SK-N-SH treated with all-trans-retinoic acid at 6 μM for 48 hours (cell line): ENCODE data around the gene BIRC7.

Experiments used
- ATAC-seq: fragments of 200-7000 bp; cut with Tn5 transposase; 3 replicates; pipeline ENCODE4 v1.9.1; 2020; ENCODE audit warnings: mild to moderate bottlenecking, moderate library complexity
- ARNTL ChIP-seq: fragments of 450-650 bp; formaldehyde crosslinking; IDR thresholded peaks from 2 replicates; pipeline ENCODE4 v1.5.0; 2020; ENCODE audit warnings: low read depth, mild to moderate bottlenecking, moderate library complexity, borderline replicate concordance
- BACH2 ChIP-seq: fragments of 250-450 bp; sonication (Bioruptor Pico); IDR thresholded peaks from 2 replicates; pipeline ENCODE4 v1.9.0; 2021; ENCODE audit warnings: mild to moderate bottlenecking, borderline replicate concordance
- CSDC2 ChIP-seq: fragments of 250-450 bp; sonication (Bioruptor Pico); IDR thresholded peaks from 2 replicates; pipeline ENCODE4 v1.5.0; 2020; ENCODE audit warnings: mild to moderate bottlenecking, moderate library complexity
- ESRRG ChIP-seq: fragments of 250-450 bp; sonication (Bioruptor Pico); IDR thresholded peaks from 2 replicates; pipeline ENCODE4 v1.6.1; 2021; ENCODE audit warnings: mild to moderate bottlenecking
- GLIS3 ChIP-seq: fragments of 250-450 bp; sonication (Bioruptor Pico); IDR thresholded peaks from 2 replicates; pipeline ENCODE4 v1.5.0; 2020; ENCODE audit warnings: mild to moderate bottlenecking, moderate library complexity
- OSR1 ChIP-seq: fragments of 250-450 bp; sonication (Bioruptor Pico); IDR thresholded peaks from 2 replicates; pipeline ENCODE4 v1.8.0; 2022; ENCODE audit warnings: moderate library complexity, mild to moderate bottlenecking, inconsistent platforms
- PPARA ChIP-seq: fragments of 250-450 bp; sonication (Bioruptor Pico); IDR thresholded peaks from 2 replicates; pipeline ENCODE4 v1.5.0; 2020; ENCODE audit warnings: mild to moderate bottlenecking, borderline replicate concordance
- RARB ChIP-seq: fragments of 250-450 bp; sonication (Bioruptor Pico); IDR thresholded peaks from 2 replicates; pipeline ENCODE4 v1.8.0; 2021; ENCODE audit warnings: mild to moderate bottlenecking, moderate library complexity
- SNAI2 ChIP-seq: fragments of 250-450 bp; sonication (Bioruptor Pico); IDR thresholded peaks from 2 replicates; pipeline ENCODE4 v1.5.0; 2020; ENCODE audit warnings: mild to moderate bottlenecking, moderate library complexity
- TCF4 ChIP-seq: fragments of 250-450 bp; sonication (Bioruptor Pico); IDR thresholded peaks from 2 replicates; pipeline ENCODE4 v1.8.0; 2021; ENCODE audit warnings: mild to moderate bottlenecking, moderate library complexity, borderline replicate concordance
- ZC3H10 ChIP-seq: fragments of 250-450 bp; sonication (Bioruptor Pico); IDR thresholded peaks from 2 replicates; pipeline ENCODE4 v1.5.1; 2021; ENCODE audit warnings: mild to moderate bottlenecking, moderate library complexity
- ZFP3 ChIP-seq: fragments of 250-450 bp; sonication (Bioruptor Pico); IDR thresholded peaks from 2 replicates; pipeline ENCODE4 v1.5.0; 2020; ENCODE audit warnings: mild to moderate bottlenecking, moderate library complexity
- ZFP30 ChIP-seq: fragments of 450-650 bp; formaldehyde crosslinking; IDR thresholded peaks from 2 replicates; pipeline ENCODE4 v1.5.0; 2022; ENCODE audit warnings: mild to moderate bottlenecking, moderate library complexity
- ZNF565 ChIP-seq: fragments of 450-650 bp; formaldehyde crosslinking; conservative IDR thresholded peaks from 2 replicates; pipeline ENCODE4 v1.5.0; 2020; ENCODE audit warnings: low read depth, mild to moderate bottlenecking, moderate library complexity
- ZNF70 ChIP-seq: fragments of 450-650 bp; formaldehyde crosslinking; IDR thresholded peaks from 2 replicates; pipeline ENCODE4 v1.5.0; 2020; ENCODE audit warnings: mild to moderate bottlenecking, moderate library complexity
- ZNF8 ChIP-seq: fragments of 450-650 bp; formaldehyde crosslinking; IDR thresholded peaks from 2 replicates; pipeline ENCODE4 v1.5.0; 2020; ENCODE audit warnings: mild to moderate bottlenecking, moderate library complexity
- TF ChIP-seq, protein P1 (sequence below): fragments of 250-450 bp; sonication (Bioruptor Pico); IDR thresholded peaks from 2 replicates; pipeline ENCODE4 v1.5.1; 2021; ENCODE audit warnings: mild to moderate bottlenecking, moderate library complexity
- TF ChIP-seq, protein P2 (sequence below): fragments of 250-450 bp; sonication (Bioruptor Pico); IDR thresholded peaks from 2 replicates; pipeline ENCODE4 v1.5.0; 2020; ENCODE audit warnings: mild to moderate bottlenecking, moderate library complexity
- TF ChIP-seq, protein P3 (sequence below): fragments of 250-450 bp; sonication (Bioruptor Pico); IDR thresholded peaks from 2 replicates; pipeline ENCODE4 v1.8.0; 2020; ENCODE audit warnings: mild to moderate bottlenecking, moderate library complexity, borderline replicate concordance
- TF ChIP-seq, protein P4 (sequence below): fragments of 250-450 bp; sonication (Bioruptor Pico); IDR thresholded peaks from 2 replicates; pipeline ENCODE4 v1.8.0; 2021; ENCODE audit warnings: low read depth, mild to moderate bottlenecking, moderate library complexity, borderline replicate concordance

BIRC7 gene

DNA sequence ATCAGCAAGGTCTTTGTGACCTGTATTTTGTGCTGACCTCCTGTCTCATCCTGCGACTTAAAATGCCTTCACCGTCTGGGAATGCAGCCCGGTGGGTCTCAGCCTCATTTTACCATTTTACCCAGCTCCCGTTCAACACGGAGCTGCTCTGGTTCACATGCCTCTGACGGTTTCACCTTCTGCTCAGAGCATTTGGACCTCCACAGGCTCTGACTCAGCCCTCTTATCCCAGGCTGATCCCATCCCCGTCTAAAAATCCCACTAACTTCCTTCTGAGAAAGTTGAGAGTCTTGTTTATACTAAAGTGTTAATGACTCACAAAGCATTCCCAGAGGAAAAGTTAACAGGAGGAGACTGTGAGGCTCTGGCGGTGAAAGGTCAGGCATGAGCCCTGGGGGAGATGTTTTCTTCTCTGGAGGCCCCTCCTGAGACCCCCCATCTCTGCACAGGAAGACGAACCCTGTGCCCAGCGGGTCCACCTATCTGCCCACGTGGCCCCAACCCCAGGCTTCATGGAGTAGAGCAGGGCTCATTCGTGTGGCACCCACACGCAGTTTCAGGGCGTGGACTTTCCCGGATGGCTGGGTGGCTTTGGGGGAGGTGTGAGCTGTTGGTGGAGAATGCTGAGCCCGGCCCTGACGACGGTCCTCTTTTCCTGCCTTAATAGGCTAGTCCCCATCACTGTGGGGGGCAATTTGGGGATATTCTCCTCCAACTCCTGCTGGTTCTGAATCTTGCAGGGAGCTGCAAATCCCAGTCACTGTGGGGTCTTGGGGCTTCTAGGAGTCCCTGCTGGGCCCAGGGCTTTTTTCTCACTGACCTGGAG is 3.3 kb upstream of the BIRC7 start:
- ATAC-seq: no peak
- no peak for TF ChIP-seq TCF4

DNA sequence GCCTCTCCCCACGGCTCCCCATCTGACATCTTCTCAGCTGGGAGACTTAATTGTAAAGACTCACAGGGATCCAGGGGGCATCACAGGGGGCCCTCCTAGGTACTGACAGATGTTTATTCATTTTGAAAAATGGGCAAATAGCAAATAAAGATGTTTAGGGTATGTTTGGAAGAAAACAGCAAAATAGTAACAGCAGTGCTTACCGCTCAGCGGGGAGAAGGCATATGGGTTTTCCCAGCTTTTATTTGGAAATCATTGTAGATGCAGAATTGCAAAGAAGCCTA is 2.7 kb upstream of the BIRC7 start:
- no peak for TF ChIP-seq RARB (CRISPR knock-in tag)
- no peak for TF ChIP-seq ARNTL (CRISPR knock-in tag)
- no peak for TF ChIP-seq GLIS3 (CRISPR knock-in tag)
- no peak for TF ChIP-seq TCF4
- TF ChIP-seq ZFP3 (CRISPR knock-in tag): no peak
- no peak for TF ChIP-seq ZFP30 (CRISPR knock-in tag)
- no peak for TF ChIP-seq CSDC2 (CRISPR knock-in tag)
- no peak for TF ChIP-seq PPARA (CRISPR knock-in tag)
- TF ChIP-seq ZNF70 (CRISPR knock-in tag): no peak
- no peak for TF ChIP-seq ZC3H10 (CRISPR knock-in tag)
- TF ChIP-seq ZNF8 (CRISPR knock-in tag): no peak
- no peak for TF ChIP-seq ZNF565 (CRISPR knock-in tag)
- TF ChIP-seq, protein P1, sequence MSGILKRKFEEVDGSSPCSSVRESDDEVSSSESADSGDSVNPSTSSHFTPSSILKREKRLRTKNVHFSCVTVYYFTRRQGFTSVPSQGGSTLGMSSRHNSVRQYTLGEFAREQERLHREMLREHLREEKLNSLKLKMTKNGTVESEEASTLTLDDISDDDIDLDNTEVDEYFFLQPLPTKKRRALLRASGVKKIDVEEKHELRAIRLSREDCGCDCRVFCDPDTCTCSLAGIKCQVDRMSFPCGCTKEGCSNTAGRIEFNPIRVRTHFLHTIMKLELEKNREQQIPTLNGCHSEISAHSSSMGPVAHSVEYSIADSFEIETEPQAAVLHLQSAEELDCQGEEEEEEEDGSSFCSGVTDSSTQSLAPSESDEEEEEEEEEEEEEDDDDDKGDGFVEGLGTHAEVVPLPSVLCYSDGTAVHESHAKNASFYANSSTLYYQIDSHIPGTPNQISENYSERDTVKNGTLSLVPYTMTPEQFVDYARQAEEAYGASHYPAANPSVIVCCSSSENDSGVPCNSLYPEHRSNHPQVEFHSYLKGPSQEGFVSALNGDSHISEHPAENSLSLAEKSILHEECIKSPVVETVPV: no peak
- TF ChIP-seq BACH2 (CRISPR knock-in tag): no peak
- no peak for TF ChIP-seq OSR1
- TF ChIP-seq ESRRG: no peak
- TF ChIP-seq, protein P2, sequence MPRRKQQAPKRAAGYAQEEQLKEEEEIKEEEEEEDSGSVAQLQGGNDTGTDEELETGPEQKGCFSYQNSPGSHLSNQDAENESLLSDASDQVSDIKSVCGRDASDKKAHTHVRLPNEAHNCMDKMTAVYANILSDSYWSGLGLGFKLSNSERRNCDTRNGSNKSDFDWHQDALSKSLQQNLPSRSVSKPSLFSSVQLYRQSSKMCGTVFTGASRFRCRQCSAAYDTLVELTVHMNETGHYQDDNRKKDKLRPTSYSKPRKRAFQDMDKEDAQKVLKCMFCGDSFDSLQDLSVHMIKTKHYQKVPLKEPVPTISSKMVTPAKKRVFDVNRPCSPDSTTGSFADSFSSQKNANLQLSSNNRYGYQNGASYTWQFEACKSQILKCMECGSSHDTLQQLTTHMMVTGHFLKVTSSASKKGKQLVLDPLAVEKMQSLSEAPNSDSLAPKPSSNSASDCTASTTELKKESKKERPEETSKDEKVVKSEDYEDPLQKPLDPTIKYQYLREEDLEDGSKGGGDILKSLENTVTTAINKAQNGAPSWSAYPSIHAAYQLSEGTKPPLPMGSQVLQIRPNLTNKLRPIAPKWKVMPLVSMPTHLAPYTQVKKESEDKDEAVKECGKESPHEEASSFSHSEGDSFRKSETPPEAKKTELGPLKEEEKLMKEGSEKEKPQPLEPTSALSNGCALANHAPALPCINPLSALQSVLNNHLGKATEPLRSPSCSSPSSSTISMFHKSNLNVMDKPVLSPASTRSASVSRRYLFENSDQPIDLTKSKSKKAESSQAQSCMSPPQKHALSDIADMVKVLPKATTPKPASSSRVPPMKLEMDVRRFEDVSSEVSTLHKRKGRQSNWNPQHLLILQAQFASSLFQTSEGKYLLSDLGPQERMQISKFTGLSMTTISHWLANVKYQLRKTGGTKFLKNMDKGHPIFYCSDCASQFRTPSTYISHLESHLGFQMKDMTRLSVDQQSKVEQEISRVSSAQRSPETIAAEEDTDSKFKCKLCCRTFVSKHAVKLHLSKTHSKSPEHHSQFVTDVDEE (CRISPR knock-in tag): no peak
- TF ChIP-seq, protein P3, sequence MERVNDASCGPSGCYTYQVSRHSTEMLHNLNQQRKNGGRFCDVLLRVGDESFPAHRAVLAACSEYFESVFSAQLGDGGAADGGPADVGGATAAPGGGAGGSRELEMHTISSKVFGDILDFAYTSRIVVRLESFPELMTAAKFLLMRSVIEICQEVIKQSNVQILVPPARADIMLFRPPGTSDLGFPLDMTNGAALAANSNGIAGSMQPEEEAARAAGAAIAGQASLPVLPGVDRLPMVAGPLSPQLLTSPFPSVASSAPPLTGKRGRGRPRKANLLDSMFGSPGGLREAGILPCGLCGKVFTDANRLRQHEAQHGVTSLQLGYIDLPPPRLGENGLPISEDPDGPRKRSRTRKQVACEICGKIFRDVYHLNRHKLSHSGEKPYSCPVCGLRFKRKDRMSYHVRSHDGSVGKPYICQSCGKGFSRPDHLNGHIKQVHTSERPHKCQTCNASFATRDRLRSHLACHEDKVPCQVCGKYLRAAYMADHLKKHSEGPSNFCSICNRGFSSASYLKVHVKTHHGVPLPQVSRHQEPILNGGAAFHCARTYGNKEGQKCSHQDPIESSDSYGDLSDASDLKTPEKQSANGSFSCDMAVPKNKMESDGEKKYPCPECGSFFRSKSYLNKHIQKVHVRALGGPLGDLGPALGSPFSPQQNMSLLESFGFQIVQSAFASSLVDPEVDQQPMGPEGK (CRISPR knock-in tag): no peak
- no peak for TF ChIP-seq SNAI2 (CRISPR knock-in tag)
- no peak for ATAC-seq

DNA sequence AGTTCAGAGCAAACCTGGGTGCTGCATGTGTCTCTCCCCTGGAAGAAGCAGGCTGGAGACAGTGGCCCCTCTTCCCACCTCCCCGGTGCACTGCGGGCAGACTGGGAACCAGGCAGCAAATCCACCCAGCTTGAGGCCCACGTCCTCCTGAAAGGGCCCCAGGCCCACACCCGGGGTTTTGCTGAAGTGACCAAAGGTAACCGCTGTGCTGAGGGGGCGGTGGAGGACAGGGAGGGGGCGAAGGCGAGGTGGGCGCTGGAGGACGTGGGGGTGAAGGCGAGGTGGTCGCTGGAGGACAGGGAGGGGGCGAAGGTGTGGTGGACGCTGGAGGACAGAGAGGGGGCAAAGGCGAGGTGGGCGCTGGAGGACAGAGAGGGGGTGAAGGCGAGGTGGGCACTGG is 1.8 kb upstream of the BIRC7 start:
- ATAC-seq: no peak
- no peak for TF ChIP-seq ARNTL (CRISPR knock-in tag)

DNA sequence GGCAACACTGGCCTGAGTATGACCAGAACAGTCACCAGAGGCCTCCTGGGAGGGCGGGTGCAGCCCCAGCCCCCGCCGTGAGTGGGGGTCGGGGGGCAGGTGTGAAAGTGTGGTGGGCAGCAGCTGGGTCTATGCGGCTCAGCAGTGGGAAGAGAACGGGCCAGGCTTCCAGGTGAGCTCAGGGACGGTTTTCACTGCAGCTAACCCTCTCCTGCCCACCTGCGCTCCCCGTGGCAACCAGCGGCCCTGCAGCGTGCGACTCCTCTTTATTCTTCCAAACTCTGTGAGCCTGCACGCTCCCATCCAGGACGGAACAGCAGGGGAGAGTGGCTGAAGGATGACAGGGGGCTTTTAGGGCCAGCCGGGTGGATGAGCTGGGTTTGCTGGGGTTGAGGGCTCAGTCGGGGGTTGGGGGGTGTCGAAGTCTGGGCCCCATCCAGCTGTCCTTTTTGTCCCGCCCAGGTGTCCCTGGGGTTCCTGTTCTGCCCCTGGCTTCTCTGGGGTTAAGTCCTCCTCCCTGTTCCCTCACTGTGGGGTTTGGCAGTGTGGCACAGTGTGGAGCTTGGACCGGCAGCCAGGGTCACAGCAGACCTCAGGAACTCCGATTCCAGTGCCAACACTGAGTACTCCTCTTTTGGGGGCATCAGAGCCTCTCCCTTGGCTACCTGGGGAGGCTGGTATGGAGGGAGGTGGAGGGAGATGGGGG is 859 bp upstream of the BIRC7 start:
- no peak for ATAC-seq
- TF ChIP-seq, protein P2 (CRISPR knock-in tag): no peak
- TF ChIP-seq RARB (CRISPR knock-in tag): no peak
- TF ChIP-seq ZNF70 (CRISPR knock-in tag): no peak
- TF ChIP-seq, protein P4, sequence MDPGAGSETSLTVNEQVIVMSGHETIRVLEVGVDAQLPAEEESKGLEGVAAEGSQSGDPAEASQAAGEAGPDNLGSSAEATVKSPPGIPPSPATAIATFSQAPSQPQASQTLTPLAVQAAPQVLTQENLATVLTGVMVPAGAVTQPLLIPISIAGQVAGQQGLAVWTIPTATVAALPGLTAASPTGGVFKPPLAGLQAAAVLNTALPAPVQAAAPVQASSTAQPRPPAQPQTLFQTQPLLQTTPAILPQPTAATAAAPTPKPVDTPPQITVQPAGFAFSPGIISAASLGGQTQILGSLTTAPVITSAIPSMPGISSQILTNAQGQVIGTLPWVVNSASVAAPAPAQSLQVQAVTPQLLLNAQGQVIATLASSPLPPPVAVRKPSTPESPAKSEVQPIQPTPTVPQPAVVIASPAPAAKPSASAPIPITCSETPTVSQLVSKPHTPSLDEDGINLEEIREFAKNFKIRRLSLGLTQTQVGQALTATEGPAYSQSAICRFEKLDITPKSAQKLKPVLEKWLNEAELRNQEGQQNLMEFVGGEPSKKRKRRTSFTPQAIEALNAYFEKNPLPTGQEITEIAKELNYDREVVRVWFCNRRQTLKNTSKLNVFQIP (CRISPR knock-in tag): no peak
- TF ChIP-seq ZNF565 (CRISPR knock-in tag): no peak
- TF ChIP-seq ESRRG: no peak
- TF ChIP-seq TCF4: no peak
- no peak for TF ChIP-seq OSR1
- TF ChIP-seq ZFP3 (CRISPR knock-in tag): no peak
- no peak for TF ChIP-seq ZFP30 (CRISPR knock-in tag)
- TF ChIP-seq SNAI2 (CRISPR knock-in tag): no peak
- no peak for TF ChIP-seq CSDC2 (CRISPR knock-in tag)
- TF ChIP-seq, protein P3 (CRISPR knock-in tag): no peak
- TF ChIP-seq ZC3H10 (CRISPR knock-in tag): no peak
